ENCODE results near the gene CLCA2.

DNA sequence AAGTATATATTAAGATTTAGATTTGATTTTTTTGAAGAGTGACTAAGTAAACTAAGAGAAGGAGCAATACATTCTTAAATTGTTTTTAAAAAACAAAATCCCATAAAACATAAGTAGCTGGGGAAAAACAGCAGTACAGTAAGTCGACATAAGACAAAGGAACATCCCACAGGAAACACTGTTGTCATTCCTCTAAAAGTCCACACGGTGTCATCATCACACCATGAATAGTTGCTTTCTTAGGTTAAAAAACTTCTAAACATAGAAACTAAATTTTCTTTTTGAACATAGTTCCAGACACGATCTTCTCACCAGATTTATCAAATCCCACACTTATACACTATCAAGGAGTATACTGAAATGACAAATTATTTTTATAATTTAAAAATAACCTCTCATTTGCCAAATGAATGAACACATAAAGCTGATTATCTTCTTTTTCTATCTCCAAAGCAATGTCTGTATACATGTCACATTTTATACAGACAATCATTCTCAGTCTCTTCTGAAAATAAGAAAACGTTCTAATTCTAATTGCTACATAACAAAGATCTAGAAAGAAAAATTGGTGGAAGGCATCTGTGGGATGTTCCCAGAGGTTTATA lies 43.6 kb upstream of the CLCA2 start:
- TF ChIP-seq, protein P1, sequence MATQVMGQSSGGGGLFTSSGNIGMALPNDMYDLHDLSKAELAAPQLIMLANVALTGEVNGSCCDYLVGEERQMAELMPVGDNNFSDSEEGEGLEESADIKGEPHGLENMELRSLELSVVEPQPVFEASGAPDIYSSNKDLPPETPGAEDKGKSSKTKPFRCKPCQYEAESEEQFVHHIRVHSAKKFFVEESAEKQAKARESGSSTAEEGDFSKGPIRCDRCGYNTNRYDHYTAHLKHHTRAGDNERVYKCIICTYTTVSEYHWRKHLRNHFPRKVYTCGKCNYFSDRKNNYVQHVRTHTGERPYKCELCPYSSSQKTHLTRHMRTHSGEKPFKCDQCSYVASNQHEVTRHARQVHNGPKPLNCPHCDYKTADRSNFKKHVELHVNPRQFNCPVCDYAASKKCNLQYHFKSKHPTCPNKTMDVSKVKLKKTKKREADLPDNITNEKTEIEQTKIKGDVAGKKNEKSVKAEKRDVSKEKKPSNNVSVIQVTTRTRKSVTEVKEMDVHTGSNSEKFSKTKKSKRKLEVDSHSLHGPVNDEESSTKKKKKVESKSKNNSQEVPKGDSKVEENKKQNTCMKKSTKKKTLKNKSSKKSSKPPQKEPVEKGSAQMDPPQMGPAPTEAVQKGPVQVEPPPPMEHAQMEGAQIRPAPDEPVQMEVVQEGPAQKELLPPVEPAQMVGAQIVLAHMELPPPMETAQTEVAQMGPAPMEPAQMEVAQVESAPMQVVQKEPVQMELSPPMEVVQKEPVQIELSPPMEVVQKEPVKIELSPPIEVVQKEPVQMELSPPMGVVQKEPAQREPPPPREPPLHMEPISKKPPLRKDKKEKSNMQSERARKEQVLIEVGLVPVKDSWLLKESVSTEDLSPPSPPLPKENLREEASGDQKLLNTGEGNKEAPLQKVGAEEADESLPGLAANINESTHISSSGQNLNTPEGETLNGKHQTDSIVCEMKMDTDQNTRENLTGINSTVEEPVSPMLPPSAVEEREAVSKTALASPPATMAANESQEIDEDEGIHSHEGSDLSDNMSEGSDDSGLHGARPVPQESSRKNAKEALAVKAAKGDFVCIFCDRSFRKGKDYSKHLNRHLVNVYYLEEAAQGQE (IDR thresholded peaks at IDR 0.05): no peak
- TF ChIP-seq GABPA (IDR thresholded peaks at IDR 0.05 in 1 of 2, conservative IDR thresholded peaks at IDR 0.05 in 1 of 2) (no peak), JUND (IDR thresholded peaks at IDR 0.05) (no peak), SP1 (IDR thresholded peaks at IDR 0.05) (no peak), TAF1 (conservative IDR thresholded peaks at IDR 0.05) (no peak), HNF4A (conservative IDR thresholded peaks at IDR 0.05) (no peak), RXRA (IDR thresholded peaks at IDR 0.05) (no peak), RAD21 (IDR thresholded peaks at IDR 0.05) (peak; percentile 94 to 95)
- TF ChIP-seq, protein P2, sequence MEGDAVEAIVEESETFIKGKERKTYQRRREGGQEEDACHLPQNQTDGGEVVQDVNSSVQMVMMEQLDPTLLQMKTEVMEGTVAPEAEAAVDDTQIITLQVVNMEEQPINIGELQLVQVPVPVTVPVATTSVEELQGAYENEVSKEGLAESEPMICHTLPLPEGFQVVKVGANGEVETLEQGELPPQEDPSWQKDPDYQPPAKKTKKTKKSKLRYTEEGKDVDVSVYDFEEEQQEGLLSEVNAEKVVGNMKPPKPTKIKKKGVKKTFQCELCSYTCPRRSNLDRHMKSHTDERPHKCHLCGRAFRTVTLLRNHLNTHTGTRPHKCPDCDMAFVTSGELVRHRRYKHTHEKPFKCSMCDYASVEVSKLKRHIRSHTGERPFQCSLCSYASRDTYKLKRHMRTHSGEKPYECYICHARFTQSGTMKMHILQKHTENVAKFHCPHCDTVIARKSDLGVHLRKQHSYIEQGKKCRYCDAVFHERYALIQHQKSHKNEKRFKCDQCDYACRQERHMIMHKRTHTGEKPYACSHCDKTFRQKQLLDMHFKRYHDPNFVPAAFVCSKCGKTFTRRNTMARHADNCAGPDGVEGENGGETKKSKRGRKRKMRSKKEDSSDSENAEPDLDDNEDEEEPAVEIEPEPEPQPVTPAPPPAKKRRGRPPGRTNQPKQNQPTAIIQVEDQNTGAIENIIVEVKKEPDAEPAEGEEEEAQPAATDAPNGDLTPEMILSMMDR (IDR thresholded peaks at IDR 0.05; ENCODE audit: low read depth, low read length, missing input control): peak; percentile 86
- TF ChIP-seq, protein P3, sequence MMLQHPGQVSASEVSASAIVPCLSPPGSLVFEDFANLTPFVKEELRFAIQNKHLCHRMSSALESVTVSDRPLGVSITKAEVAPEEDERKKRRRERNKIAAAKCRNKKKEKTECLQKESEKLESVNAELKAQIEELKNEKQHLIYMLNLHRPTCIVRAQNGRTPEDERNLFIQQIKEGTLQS (IDR thresholded peaks at IDR 0.05): no peak

Measured in liver (tissue), 3 donors.